ENCODE measurements around the gene FCRL4.
"Not testable (repeated sequence)": the region's sequence is repeated elsewhere in the genome, so short reads cannot be mapped to it uniquely, and the experiment has no call there.

FCRL4 gene

DNA sequence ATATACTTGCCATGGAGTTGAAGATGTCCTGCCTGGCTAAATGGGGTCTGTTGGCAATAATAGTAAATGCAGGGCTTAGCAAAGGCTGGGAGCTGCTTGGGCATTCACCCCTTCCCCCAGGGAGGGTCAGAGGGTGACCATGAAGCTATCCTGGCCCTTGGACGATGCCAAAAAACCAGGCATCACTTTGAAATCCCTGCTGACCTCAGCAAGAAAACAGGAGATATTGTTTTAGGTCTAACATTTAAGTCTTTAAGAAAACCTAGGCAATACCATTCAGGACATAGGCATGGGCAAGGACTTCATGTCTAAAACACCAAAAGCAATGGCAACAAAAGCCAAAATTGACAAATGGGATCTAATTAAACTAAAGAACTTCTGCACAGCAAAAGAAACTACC, 49.8 kb downstream of the FCRL4 start:
- not testable (repeated sequence) for DNase-seq

GRCh38 chr1:157542676-157543075, 55.2 kb downstream of the FCRL4 start:
- DNase-seq: no peak

GRCh38 chr1:157540852-157541251, 57.0 kb downstream of the FCRL4 start:
- no peak for DNase-seq

- no peak for DNase-seq
Measured at GRCh38 chr1:157540160-157540748, 57.6 kb downstream of the FCRL4 start.

DNA sequence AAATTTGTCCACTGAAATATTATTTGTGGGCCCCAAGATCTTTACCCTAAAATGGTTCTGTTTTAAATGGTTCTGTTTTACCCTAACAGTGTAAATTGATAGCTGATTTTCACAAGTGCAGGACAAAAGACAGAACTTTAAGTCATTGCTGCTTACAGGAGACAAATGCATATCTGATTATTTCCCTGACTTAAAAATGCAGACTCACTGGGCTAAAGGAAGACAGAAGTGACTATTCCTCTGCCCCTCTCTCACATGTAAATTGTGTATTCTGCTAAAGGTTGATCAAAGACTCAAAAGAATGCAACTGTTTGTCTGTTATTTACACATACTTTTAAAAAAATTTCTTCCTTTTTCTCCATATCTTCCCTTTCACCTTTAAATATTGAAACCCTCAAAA, 58.3 kb downstream of the FCRL4 start:
- no peak for DNase-seq

GRCh38 chr1:157532569-157532968, 65.3 kb downstream of the FCRL4 start:
- no peak for DNase-seq

DNA sequence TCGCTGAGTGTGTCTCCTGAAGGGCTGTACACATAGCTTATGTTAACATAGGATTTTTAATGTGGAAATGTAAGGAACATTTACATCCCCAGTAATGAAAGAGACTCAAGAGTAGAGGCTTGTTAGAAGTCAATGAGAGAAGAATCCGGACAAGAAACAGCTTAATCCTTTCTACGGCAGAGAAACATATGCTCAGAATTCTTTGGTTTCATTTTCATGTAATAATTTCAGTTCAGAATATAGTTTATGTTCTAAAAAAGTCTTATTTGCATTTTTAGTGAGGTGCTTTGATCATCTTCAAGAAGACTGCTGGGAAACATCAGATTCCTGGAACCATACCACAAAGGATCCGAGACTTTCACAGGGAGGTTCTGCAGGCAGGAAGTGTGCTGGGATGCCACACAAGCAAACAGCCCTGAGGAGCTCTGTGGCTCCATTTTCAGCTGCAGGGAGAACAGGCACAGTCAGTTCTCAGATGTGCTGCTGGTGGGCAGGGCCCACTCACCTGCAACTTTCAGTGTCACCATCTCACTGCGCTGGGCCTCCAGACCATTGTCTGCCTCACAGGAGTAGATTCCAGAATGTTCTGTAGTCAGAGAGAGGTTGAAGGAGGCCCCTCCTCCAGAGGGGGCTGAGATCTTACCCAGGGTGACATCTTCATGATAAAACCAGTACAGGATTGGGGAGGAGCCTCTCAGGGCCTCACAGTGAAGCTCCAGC, 74.0 kb downstream of the FCRL4 start:
- no peak for DNase-seq

Data from GOT3 (cell line).